CD4-positive, alpha-beta T cell treated with Interleukin-15 for 1 hour (primary cell): ENCODE results near the gene SLC9A5.

ENCODE experiments used
- DNase-seq: peaks from one replicate; pipeline ENCODE4 v3.0.0-alpha.2; 2020

The SLC9A5 gene

GRCh38 chr16:67317853-67318252 is 69.1 kb downstream of the SLC9A5 start:
- no peak for DNase-seq
